ENCODE results near the gene SERGEF. TPM values are rescaled to one million over a fixed set of nuclear protein-coding genes. Genes with fewer than 3 reads are reported as not detected.

Gene SERGEF
- total RNA-seq, 4 donors from 2014 or later = 18.9 to 23.9 (median 20.6) TPM

GRCh38 chr11:17743808-17744119 is 269.1 kb downstream of the SERGEF start:
- no peak for DNase-seq (ENCODE audit: low spot score)
- TF ChIP-seq, protein P1, sequence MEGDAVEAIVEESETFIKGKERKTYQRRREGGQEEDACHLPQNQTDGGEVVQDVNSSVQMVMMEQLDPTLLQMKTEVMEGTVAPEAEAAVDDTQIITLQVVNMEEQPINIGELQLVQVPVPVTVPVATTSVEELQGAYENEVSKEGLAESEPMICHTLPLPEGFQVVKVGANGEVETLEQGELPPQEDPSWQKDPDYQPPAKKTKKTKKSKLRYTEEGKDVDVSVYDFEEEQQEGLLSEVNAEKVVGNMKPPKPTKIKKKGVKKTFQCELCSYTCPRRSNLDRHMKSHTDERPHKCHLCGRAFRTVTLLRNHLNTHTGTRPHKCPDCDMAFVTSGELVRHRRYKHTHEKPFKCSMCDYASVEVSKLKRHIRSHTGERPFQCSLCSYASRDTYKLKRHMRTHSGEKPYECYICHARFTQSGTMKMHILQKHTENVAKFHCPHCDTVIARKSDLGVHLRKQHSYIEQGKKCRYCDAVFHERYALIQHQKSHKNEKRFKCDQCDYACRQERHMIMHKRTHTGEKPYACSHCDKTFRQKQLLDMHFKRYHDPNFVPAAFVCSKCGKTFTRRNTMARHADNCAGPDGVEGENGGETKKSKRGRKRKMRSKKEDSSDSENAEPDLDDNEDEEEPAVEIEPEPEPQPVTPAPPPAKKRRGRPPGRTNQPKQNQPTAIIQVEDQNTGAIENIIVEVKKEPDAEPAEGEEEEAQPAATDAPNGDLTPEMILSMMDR (IDR thresholded peaks at IDR 0.05) = no peak
- no peak for ATAC-seq (ENCODE audit: low FRiP score)

DNA sequence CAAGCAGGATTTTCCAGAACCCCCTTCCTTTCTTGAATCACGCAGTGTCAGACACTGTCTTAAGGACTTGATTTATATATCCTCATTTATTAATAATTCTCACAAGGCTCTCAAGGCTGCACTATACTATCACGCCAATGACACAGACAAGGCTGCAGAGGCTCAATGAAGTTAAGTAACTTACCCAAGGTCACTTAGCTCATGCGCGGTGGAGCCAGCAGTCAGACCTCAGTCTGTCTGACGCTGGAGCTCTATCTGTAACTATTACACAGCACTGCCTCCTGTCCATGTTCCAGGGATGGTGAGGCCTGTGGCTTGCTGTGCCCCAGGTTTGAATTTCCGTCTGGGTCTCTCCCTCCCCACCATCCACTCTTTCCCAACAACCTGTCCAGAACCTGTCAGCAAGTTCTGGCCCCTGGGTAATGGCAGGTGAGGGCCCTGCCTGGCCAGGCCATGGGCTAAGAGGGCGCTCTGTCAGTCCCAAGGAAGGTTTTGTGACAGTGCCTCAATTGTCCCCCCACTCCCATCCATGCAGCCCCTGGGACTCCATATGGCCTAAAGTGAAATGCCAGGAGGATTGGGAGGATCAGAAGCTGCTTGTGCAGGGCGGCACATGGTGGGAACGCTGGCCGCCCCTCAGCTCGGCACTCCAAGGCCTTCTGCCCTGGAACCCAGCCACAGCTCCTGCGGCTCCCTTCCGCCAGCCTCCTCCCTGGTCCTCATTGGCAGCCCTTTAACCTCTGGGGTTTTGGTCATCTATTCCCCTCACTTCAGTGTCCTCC is 269.6 kb downstream of the SERGEF start:
- DNase-seq (ENCODE audit: low spot score) = no peak
- TF ChIP-seq, protein P1 (IDR thresholded peaks at IDR 0.05) = no peak
- no peak for ATAC-seq (ENCODE audit: low FRiP score)

GRCh38 chr11:17742019-17742418 is 270.8 kb downstream of the SERGEF start:
- TF ChIP-seq, protein P1 (IDR thresholded peaks at IDR 0.05) = no peak

GRCh38 chr11:17741487-17741886 is 271.4 kb downstream of the SERGEF start:
- no peak for ATAC-seq (ENCODE audit: low FRiP score)
- DNase-seq (ENCODE audit: low spot score) = no peak

More at GRCh38 chr11:17742019-17742418, 270.8 kb downstream of the SERGEF start:
- DNase-seq (ENCODE audit: low spot score) = no peak
- no peak for ATAC-seq (ENCODE audit: low FRiP score)

DNA sequence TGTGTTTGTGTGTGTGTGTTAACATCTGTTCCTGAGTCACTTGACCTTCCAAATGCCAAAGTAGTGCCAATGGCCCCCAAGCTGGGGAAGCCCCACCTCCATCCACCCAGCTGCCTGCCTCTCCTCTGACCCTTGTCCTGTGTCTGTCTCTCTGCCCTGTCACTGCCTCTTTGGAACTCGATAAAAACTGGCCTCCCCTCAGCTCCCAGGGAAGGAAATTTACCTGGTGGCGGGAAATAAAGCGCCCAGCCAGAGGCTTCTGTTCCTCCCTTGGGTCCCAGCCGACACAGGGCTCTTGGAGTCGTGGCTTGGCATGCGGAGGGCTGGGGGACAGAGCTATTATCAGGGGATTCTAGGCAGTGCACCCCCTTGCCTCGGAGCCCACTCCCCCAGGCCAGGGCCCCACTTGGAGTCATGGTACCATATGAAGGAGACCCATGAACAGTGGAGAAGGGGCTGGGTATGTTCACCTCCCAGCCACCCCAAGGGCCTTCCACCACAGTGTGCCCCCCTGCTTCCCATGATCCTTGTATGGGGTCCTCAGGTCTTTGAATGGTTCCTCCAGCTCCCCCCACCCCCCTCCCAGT is 272.1 kb downstream of the SERGEF start:
- no peak for ATAC-seq (ENCODE audit: low FRiP score)

More at GRCh38 chr11:17741487-17741886, 271.4 kb downstream of the SERGEF start:
- TF ChIP-seq, protein P1 (IDR thresholded peaks at IDR 0.05) = no peak

DNA sequence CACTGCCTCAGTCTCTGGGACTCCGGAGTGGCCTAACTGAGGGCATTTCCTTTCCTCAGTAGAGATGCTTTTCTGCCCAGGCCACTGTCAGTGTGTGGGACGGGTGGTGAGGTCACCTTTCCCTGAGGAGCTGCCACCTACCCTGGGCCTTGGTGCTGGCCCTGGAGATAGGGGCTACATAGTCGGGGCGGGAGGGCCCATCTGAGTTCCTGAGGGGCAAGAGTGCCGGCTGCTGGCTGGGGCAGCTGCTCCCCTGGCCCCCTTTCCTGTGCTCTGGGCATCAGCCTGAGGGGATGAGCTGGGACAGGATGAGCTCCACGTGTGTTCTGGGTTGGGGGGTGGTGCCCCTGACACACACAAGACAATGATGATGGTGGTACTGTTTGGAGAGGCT is 272.9 kb downstream of the SERGEF start:
- TF ChIP-seq, protein P1 (IDR thresholded peaks at IDR 0.05) = no peak
- no peak for DNase-seq (ENCODE audit: low spot score)
- no peak for ATAC-seq (ENCODE audit: low FRiP score)

More for the DNA sequence above, 272.1 kb downstream of the SERGEF start:
- TF ChIP-seq, protein P1 (IDR thresholded peaks at IDR 0.05) = no peak
- no peak for DNase-seq (ENCODE audit: low spot score)

Data from omental fat pad (tissue), 4 donors.